Endothelial cell of umbilical vein (primary cell): Measurements from ENCODE around the gene UTS2. TPM values are rescaled to one million over a fixed set of nuclear protein-coding genes. Genes with fewer than 3 reads are reported as not detected.

Source experiments
- BruUV-seq: library from RNA; stranded (reverse); fragments of 400-500 nt; replicated peaks from 2 replicates; lab custom pipeline; 2021; lab: Mats Ljungman, UMichigan
- CTCF ChIA-PET: fragments of 300-600, 350-600 bp; sonication (Branson Sonifier 250); formaldehyde crosslinking; loops from one replicate; lab custom pipeline; 2021; ENCODE audit warnings: antibody characterized with exemption, inconsistent platforms; lab: Charles Lee
- POLR2A ChIA-PET: fragments of 300-600, 350-600 bp; sonication (Branson Sonifier 250); formaldehyde crosslinking; loops from one replicate; lab custom pipeline; 2021; ENCODE audit warnings: antibody characterized with exemption, inconsistent platforms; lab: Charles Lee
- DNase-seq: peaks from one replicate; pipeline ENCODE4 v3.0.0-alpha.2; 2011; ENCODE audit warnings: low read depth, low spot score
- FAIRE-seq: peaks from 2 replicates; lab custom pipeline; 2011; peaks lifted over from hg19 to GRCh38; lab: Jason Lieb, UNC
- H2AFZ ChIP-seq: 2 replicates; pipeline ENCODE4 v1.6.0; 2012; ENCODE audit warnings: low read depth, low read length, control low read depth, inconsistent platforms
- H3K27ac ChIP-seq: 2 replicates; pipeline ENCODE4 v1.5.1; 2011; ENCODE audit warnings: low read depth, mild to moderate bottlenecking, control low read depth, low read length, moderate library complexity; ENCODE audit not compliant: insufficient read depth
- H3K27me3 ChIP-seq, 2 experiments: 2 replicates each; pipeline versions ENCODE4 v1.6.0 to v1.6.1; 2011; ENCODE audit warnings: low read length in 2 of 2, mixed read lengths in 1 of 2; ENCODE audit not compliant: control insufficient read depth in 2 of 2, insufficient read depth in 2 of 2
- H3K36me3 ChIP-seq, 2 experiments: 2 replicates in 1 of 2; 3 replicates in 1 of 2; pipeline ENCODE4 v1.5.1; 2011; ENCODE audit warnings: low read length in 2 of 2, mild to moderate bottlenecking in 1 of 2, moderate library complexity in 1 of 2; ENCODE audit not compliant: control insufficient read depth in 2 of 2, insufficient read depth in 2 of 2; ENCODE audit errors: extremely low read depth in 1 of 2
- H3K4me1 ChIP-seq: 3 replicates; pipeline ENCODE4 v1.5.1; 2011; ENCODE audit warnings: mild to moderate bottlenecking, low read length; ENCODE audit not compliant: control insufficient read depth, insufficient read depth; ENCODE audit errors: extremely low read depth
- H3K4me2 ChIP-seq: 2 replicates; pipeline ENCODE4 v1.6.1; 2011; ENCODE audit warnings: low read length, control low read depth, mixed read lengths; ENCODE audit not compliant: insufficient read depth
- H3K4me3 ChIP-seq, 3 experiments: fragments of 200-600 bp in 1 of 3; sonication (generic), shearing (Covaris generic) in 1 of 3; replicated peaks in 1 of 3; 2 replicates each; pipeline ENCODE4 v1.5.1; 2011 to 2016; ENCODE audit warnings: control low read depth in 3 of 3, low read length in 3 of 3, mild to moderate bottlenecking in 2 of 3, inconsistent platforms in 1 of 3, low read depth in 1 of 3, moderate library complexity in 1 of 3; ENCODE audit not compliant: insufficient read depth in 1 of 3
- H3K79me2 ChIP-seq: 2 replicates; pipeline ENCODE4 v1.6.0; 2012; ENCODE audit warnings: low read length, inconsistent platforms; ENCODE audit not compliant: control insufficient read depth, insufficient read depth
- H3K9ac ChIP-seq: replicated peaks from 2 replicates; pipeline ENCODE3; 2011; ENCODE audit warnings: low read length, control low read depth; ENCODE audit not compliant: insufficient read depth; ENCODE audit errors: extremely low read depth
- H3K9me1 ChIP-seq: replicated peaks from 3 replicates; pipeline ENCODE4 v1.6.0; 2011; ENCODE audit warnings: mild to moderate bottlenecking, low read length; ENCODE audit not compliant: control insufficient read depth, insufficient read depth; ENCODE audit errors: extremely low read depth
- H3K9me3 ChIP-seq: replicated peaks from 2 replicates; pipeline ENCODE4 v1.5.1; 2012; ENCODE audit warnings: low read length, inconsistent platforms; ENCODE audit not compliant: control insufficient read depth, insufficient read depth
- H4K20me1 ChIP-seq: replicated peaks from 2 replicates; pipeline ENCODE3; 2011; ENCODE audit warnings: mild to moderate bottlenecking, low read length; ENCODE audit not compliant: control insufficient read depth, insufficient read depth; ENCODE audit errors: extremely low read depth
- EZH2 ChIP-seq: IDR thresholded peaks from 2 replicates; pipeline ENCODE4 v1.6.1; 2012; ENCODE audit warnings: borderline replicate concordance, low read depth, mild to moderate bottlenecking, moderate library complexity, low read length, inconsistent platforms; ENCODE audit not compliant: severe bottlenecking
- FOS ChIP-seq: IDR thresholded peaks from 2 replicates; pipeline ENCODE4 v1.6.1; 2011; ENCODE audit warnings: mild to moderate bottlenecking, low read length, moderate library complexity, borderline replicate concordance; ENCODE audit not compliant: insufficient read depth
- GATA2 ChIP-seq: IDR thresholded peaks from 2 replicates; pipeline ENCODE4 v1.7.0; 2011; ENCODE audit warnings: low read depth, mild to moderate bottlenecking, moderate library complexity, mixed read lengths, low read length; ENCODE audit not compliant: insufficient read length, insufficient read depth
- JUN ChIP-seq: IDR thresholded peaks from 2 replicates; pipeline ENCODE4 v1.6.1; 2011; ENCODE audit warnings: borderline replicate concordance, low read depth; ENCODE audit not compliant: insufficient read length, insufficient read depth
- MAX ChIP-seq: IDR thresholded peaks from 2 replicates; pipeline ENCODE4 v1.6.1; 2011; ENCODE audit not compliant: insufficient read depth, insufficient read length
- MYC ChIP-seq: IDR thresholded peaks from one replicate; pipeline ENCODE4 v1.6.1; 2011; ENCODE audit warnings: mild to moderate bottlenecking, low read depth, low read length
- POLR2A ChIP-seq: IDR thresholded peaks from 2 replicates; pipeline ENCODE4 v1.6.1; 2012; ENCODE audit warnings: low read depth, mild to moderate bottlenecking, control low read depth, low read length
- POLR2AphosphoS5 ChIP-seq: IDR thresholded peaks from 2 replicates; pipeline ENCODE4 v1.6.1; 2012; ENCODE audit warnings: low read depth, mild to moderate bottlenecking, control low read depth, low read length, moderate library complexity; ENCODE audit not compliant: insufficient read depth
- dilution Hi-C: fragments of 300-500 bp; cut with MboI; formaldehyde crosslinking; loops from one replicate; pipeline ENCODE4 v1.15.0; 2019; ENCODE audit warnings: low sequenced_read_pairs; ENCODE audit not compliant: extremely low pct_ligation_motif_present
- intact Hi-C: fragments of 100-400 bp; cut with micrococcal nuclease; formaldehyde crosslinking; loops from one replicate; pipeline ENCODE4 v1.10.0; 2022
- polyA plus RNA-seq, 4 experiments: library from polyadenylated mRNA; depleted of rRNA in 3 of 4; stranded (reverse) in 3 of 4; unstranded in 1 of 4; fragments of >200 nt; gene quantifications; 2 replicates each; pipeline versions ENCODE4 v1.2.1 to v1.2.3, GENCODE V29; 2011 to 2012; ENCODE audit warnings: missing spikeins in 1 of 4
- total RNA-seq: library from RNA; stranded (reverse); gene quantifications from 2 replicates; pipeline ENCODE4 v1.2.3, GENCODE V29; 2021
- TF ChIP-seq, protein P1 (sequence below), 2 donors: IDR thresholded peaks; 1 replicate in 1 of 2; 2 replicates in 1 of 2; pipeline ENCODE4 v1.5.1; 2011; ENCODE audit warnings: low read length in 2 of 2, mild to moderate bottlenecking in 2 of 2, moderate library complexity in 2 of 2, control low read depth in 1 of 2, inconsistent platforms in 1 of 2, low read depth in 1 of 2; ENCODE audit not compliant: insufficient read depth in 1 of 2; ENCODE audit errors: extremely low read depth in 1 of 2

UTS2 gene
- total and polyA plus RNA-seq, 2 donors (not counting 3 experiments of a cell fraction or from before 2014, with no cell fraction given) = not detected

DNA sequence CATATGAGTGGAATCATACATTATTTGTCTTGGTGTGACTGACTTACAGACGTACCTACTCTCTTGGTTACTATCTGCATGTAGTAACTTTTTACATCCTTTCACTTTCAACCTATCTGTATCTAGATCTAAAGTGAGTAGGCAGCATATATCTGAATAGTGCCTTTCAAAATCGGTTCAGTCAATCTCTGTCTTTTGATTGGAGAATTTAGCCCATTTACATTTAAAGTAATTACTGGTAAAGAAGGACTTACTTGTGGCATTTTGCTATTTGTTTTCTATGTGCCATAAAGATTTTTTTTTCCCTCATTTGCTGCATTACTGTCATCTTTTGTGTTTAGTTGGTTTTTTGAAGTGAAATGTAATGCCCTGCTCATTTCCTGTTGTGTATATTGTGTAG is 14.2 kb downstream of the UTS2 start:
- CTCF ChIA-PET = interaction anchor here (0.8 kb wide), 2 partner anchors 13 to 26 kb away, joined by 3 read pairs; no protein-coding TSS in a partner anchor
- dilution Hi-C loops = no loop called here
- H3K36me3 ChIP-seq = no peaks in the 10 kb centered on the region

More for the DNA sequence above, 14.2 kb downstream of the UTS2 start:
- no peak for TF ChIP-seq MYC
- no peak for TF ChIP-seq POLR2AphosphoS5
- TF ChIP-seq FOS = no peak
- no peak for TF ChIP-seq JUN
- TF ChIP-seq, protein P1, sequence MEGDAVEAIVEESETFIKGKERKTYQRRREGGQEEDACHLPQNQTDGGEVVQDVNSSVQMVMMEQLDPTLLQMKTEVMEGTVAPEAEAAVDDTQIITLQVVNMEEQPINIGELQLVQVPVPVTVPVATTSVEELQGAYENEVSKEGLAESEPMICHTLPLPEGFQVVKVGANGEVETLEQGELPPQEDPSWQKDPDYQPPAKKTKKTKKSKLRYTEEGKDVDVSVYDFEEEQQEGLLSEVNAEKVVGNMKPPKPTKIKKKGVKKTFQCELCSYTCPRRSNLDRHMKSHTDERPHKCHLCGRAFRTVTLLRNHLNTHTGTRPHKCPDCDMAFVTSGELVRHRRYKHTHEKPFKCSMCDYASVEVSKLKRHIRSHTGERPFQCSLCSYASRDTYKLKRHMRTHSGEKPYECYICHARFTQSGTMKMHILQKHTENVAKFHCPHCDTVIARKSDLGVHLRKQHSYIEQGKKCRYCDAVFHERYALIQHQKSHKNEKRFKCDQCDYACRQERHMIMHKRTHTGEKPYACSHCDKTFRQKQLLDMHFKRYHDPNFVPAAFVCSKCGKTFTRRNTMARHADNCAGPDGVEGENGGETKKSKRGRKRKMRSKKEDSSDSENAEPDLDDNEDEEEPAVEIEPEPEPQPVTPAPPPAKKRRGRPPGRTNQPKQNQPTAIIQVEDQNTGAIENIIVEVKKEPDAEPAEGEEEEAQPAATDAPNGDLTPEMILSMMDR (IDR thresholded peaks at IDR 0.05; ENCODE audit: extremely low read depth in 1 of 2, insufficient read depth in 1 of 2, low read depth in 1 of 2, low read length in 2 of 2) = no peak
- TF ChIP-seq GATA2 = no peak
- no peak for TF ChIP-seq MAX
- TF ChIP-seq POLR2A = no peak
- TF ChIP-seq EZH2 = no peak
- Histone ChIP-seq H3K9me3 (no peaks in the 10 kb centered on the region), H3K27ac (no peak overlapping the region), H4K20me1 (no peaks in the 10 kb centered on the region), H3K4me3 (no peak overlapping the region), H3K9ac (no peak overlapping the region), H3K9me1 (no peaks in the 10 kb centered on the region), H3K79me2 (no peaks in the 10 kb centered on the region), H3K4me1 (no peaks in the 10 kb centered on the region), H3K4me2 (no peak overlapping the region), H2AFZ (no peak overlapping the region), H3K27me3 (no peaks in the 10 kb centered on the region)
- FAIRE-seq = no peak
- no peak for DNase-seq
- POLR2A ChIA-PET = no interaction called here
- intact Hi-C loops = no loop called here
- no TSS peak for BruUV-seq
